ENCODE data around the gene STARD7. TPM values are rescaled to one million over a fixed set of nuclear protein-coding genes. Genes with fewer than 3 reads are reported as not detected.
"Not testable (repeated sequence)": the region's sequence is repeated elsewhere in the genome, so short reads cannot be mapped to it uniquely, and the experiment has no call there.

STARD7 gene
- total RNA-seq, 2 donors from 2014 or later, result 59.2 to 72.6 TPM

DNA sequence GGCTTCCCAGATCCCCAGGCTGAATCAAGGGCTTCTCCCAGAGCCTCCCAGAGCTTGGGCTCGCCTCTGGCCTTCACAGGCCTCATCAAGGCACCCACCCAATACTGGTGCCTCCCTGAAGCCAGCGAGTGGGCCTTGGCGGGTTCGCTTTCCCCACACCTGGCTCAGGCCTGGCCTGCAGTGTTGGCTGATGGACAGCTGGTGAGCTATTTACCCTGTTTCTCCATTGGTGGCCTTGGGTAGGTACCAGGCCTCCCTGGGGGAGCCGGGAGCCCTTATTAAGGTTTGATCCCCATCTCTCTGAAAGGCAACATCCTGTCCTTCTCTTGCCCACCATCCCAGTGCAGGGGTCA lies 45.2 kb downstream of the STARD7 start:
- Mint-ChIP-seq H3K4me3 (no peak overlapping the region), H3K36me3 (ENCODE audit: low read depth) (no peaks in the 10 kb centered on the region), H3K27ac (peak overlapping the region; percentile 88), H3K4me1 (peaks cover 31% of the 10 kb centered on the region), H3K27me3 (no peaks in the 10 kb centered on the region)
- DNase-seq (no peak), ATAC-seq (no peak)
- H3K9me3 ChIP-seq (ENCODE audit: control insufficient read depth, low read length, poor library complexity, severe bottlenecking), result peaks cover 3% of the 10 kb centered on the region

DNA sequence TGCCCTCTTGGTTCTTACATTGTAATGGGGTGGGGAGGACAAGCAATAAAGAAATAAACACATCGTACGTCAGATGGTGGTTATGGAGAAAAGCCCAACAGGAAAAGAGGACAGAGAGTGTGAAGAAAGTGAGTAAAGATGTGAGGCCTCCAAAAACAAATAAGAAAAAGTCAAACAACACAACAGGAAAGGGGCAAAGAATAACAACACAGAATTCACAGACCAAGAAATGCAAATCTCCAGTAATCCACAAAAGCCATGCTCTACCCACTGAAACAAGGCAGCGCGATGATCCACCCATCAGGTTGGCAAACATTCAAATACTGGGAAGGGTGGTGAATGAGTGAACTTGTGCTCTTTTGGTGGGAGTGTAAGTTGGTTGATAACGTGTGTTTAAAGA lies 46.7 kb downstream of the STARD7 start:
- H3K9me3 ChIP-seq (ENCODE audit: control insufficient read depth, low read length, poor library complexity, severe bottlenecking), result peaks cover 3% of the 10 kb centered on the region
- no peak overlapping the region for H3K4me3 Mint-ChIP-seq
- no peaks in the 10 kb centered on the region for H3K36me3 Mint-ChIP-seq (ENCODE audit: low read depth)
- ATAC-seq (no peak), DNase-seq (no peak)
- H3K27ac Mint-ChIP-seq, result peak overlapping the region; percentile 1
- H3K4me1 Mint-ChIP-seq, result peaks cover 38% of the 10 kb centered on the region
- no peaks in the 10 kb centered on the region for H3K27me3 Mint-ChIP-seq

- H3K36me3 Mint-ChIP-seq (ENCODE audit: low read depth); H3K4me3 Mint-ChIP-seq; H3K9me3 ChIP-seq (ENCODE audit: control insufficient read depth, low read length, poor library complexity, severe bottlenecking); DNase-seq; H3K27me3 Mint-ChIP-seq; ATAC-seq; H3K27ac Mint-ChIP-seq: not testable (repeated sequence)
- H3K4me1 Mint-ChIP-seq, result peaks cover 44% of the 10 kb centered on the region
Measured at GRCh38 chr2:96160366-96160765, 48.3 kb downstream of the STARD7 start.

- peak; percentile 35 for ATAC-seq
Measured at GRCh38 chr2:96159084-96159830, 49.4 kb downstream of the STARD7 start.

DNA sequence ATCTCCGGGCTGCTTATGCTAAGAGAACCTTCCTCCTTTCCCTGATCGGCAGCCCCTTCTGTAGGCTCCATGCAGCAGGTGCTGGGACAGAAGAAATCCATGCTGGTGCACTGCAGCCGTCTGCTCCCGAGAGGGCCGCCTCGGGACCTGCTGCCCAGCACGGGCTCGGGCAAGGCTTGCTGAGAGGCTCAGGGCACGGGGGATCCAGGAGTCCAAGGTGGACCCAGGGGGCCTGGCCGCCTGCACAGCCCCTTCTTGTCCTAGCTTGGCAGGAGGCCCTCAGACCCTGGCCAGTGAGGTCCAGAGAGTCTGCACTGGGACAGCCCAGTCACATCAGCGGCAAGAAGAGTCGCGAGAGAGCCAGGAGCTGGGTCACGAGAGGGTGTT lies 50.1 kb downstream of the STARD7 start:
- peak overlapping the region; percentile 94 for H3K27ac Mint-ChIP-seq
- peaks cover 30% of the 10 kb centered on the region for H3K4me1 Mint-ChIP-seq
- H3K36me3 Mint-ChIP-seq (ENCODE audit: low read depth), result no peaks in the 10 kb centered on the region
- no peak for ATAC-seq
- H3K27me3 Mint-ChIP-seq, result no peaks in the 10 kb centered on the region
- peaks cover 3% of the 10 kb centered on the region for H3K9me3 ChIP-seq (ENCODE audit: control insufficient read depth, low read length, poor library complexity, severe bottlenecking)
- no peak overlapping the region for H3K4me3 Mint-ChIP-seq
- DNase-seq, result no peak

More at GRCh38 chr2:96159084-96159830, 49.4 kb downstream of the STARD7 start:
- no peaks in the 10 kb centered on the region for H3K36me3 Mint-ChIP-seq (ENCODE audit: low read depth)
- H3K27ac Mint-ChIP-seq, result peak overlapping the region; percentile 94
- H3K9me3 ChIP-seq (ENCODE audit: control insufficient read depth, low read length, poor library complexity, severe bottlenecking), result peaks cover 3% of the 10 kb centered on the region
- H3K27me3 Mint-ChIP-seq, result no peaks in the 10 kb centered on the region
- DNase-seq, result no peak
- peaks cover 35% of the 10 kb centered on the region for H3K4me1 Mint-ChIP-seq
- peak overlapping the region; percentile 84 for H3K4me3 Mint-ChIP-seq

DNA sequence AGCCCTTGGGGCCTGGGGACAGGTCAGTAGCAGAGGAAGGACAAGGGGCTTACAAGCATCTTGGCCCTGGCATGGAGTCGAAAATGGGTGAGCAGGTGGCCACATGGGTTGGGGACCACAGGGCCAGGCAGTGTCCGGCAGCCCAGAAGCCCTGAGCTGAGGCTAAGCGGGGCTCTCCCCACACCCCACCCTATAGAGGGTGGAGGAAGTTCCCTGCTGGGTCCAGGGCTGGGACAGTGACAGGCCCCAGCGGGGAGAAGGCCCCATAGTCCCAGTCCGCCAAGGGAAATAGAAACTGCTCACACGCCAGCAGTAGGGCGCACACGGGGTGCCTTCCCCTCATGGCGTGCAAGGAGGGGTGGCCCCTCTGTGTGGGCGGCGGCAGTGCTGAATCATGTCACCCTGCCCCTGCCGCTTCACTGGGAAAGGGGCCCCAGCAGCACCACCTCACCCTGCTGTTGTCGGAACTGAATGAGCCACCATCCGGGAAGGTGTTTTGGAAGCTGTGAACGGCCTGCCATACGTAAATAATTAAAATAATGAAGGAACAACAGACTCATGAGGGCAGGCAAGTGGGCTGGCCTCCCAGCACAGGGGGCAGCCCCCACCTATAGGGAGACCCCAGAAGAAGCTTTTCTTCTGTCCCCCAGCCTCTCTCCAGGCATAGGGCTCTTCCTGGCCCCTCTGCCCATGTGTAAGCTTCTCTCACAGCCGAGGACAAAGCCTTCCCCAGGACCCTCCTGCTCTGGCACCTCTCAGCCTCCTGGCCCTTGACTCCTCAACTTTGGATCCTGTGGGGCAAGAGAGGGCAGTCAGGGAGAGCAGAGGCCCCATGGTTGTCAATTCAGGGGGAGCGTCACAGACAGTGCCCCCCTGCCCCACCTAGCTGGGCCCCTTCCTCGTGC lies 50.7 kb downstream of the STARD7 start:
- ATAC-seq, result peak; percentile 79
- peaks cover 3% of the 10 kb centered on the region for H3K9me3 ChIP-seq (ENCODE audit: control insufficient read depth, low read length, poor library complexity, severe bottlenecking)
- Mint-ChIP-seq H3K27ac (peak overlapping the region; percentile 94), H3K4me3 (peak overlapping the region; percentile 74), H3K27me3 (no peaks in the 10 kb centered on the region), H3K4me1 (peaks cover 34% of the 10 kb centered on the region), H3K36me3 (ENCODE audit: low read depth) (no peaks in the 10 kb centered on the region)
- peak in 1 of 3 donors; percentile 51 for DNase-seq

- no peak for DNase-seq
- H3K4me1 Mint-ChIP-seq, result peaks cover 33% of the 10 kb centered on the region
- no peak for ATAC-seq
- no peaks in the 10 kb centered on the region for H3K27me3 Mint-ChIP-seq
- peak overlapping the region; percentile 74 for H3K4me3 Mint-ChIP-seq
- H3K27ac Mint-ChIP-seq, result peak overlapping the region; percentile 94
- H3K36me3 Mint-ChIP-seq (ENCODE audit: low read depth), result no peaks in the 10 kb centered on the region
- H3K9me3 ChIP-seq (ENCODE audit: control insufficient read depth, low read length, poor library complexity, severe bottlenecking), result peaks cover 3% of the 10 kb centered on the region
Measured at GRCh38 chr2:96156926-96157648, 51.5 kb downstream of the STARD7 start.

- DNase-seq, result no peak
- Mint-ChIP-seq H3K27ac (peak overlapping the region; percentile 94), H3K36me3 (ENCODE audit: low read depth) (no peaks in the 10 kb centered on the region), H3K27me3 (no peaks in the 10 kb centered on the region), H3K4me1 (peaks cover 32% of the 10 kb centered on the region), H3K4me3 (peak overlapping the region; percentile 56)
- H3K9me3 ChIP-seq (ENCODE audit: control insufficient read depth, low read length, poor library complexity, severe bottlenecking), result peaks cover 3% of the 10 kb centered on the region
- peak; percentile 49 for ATAC-seq
Measured at GRCh38 chr2:96156011-96156820, 52.4 kb downstream of the STARD7 start.

DNA sequence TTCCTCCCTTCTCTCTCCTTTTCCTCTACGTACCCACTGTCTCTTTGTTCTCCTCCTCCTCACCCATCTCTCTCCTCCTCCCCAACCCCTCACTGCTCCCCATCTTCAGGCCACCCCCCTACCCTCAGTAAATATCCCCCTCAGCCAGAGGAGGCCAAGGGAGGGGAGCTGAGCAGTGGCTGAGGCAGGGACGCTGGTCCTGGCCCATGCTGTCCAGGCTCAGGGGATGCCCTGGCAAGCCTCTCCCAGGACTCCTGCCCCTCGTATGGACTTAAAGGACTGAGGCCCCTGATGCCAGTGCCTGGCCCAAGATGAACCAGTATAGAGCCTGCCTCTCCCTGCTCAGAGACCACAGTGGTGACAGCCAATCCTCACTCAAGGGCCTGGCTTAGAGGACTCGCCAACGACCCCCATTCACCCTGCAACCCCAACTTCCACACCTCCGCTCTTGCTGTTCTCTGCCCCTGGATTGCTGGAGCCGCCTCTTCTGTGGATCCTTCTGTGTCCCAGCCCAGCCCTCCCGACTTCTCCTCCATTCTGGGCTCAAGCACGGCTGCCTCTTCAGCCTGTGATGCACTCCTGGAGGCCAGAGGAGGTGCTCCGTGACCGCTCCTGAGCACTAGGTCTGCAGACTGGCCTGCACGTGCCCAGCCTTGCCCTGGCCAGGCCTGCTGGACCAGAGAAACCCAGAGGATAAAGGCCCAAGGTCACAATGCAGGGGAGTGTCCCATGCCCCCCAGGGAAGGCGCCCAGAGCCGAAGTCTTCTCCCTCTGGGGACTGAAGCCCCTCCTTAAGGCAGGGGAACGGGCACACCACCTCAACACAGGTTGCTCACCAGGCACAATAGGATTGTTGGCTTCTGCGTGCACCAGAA lies 53.9 kb downstream of the STARD7 start:
- H3K9me3 ChIP-seq (ENCODE audit: control insufficient read depth, low read length, poor library complexity, severe bottlenecking), result no peaks in the 10 kb centered on the region
- no peak overlapping the region for H3K4me3 Mint-ChIP-seq
- DNase-seq (no peak), ATAC-seq (no peak)
- no peaks in the 10 kb centered on the region for H3K27me3 Mint-ChIP-seq
- peak overlapping the region; percentile 94 for H3K27ac Mint-ChIP-seq
- no peaks in the 10 kb centered on the region for H3K36me3 Mint-ChIP-seq (ENCODE audit: low read depth)
- peaks cover 37% of the 10 kb centered on the region for H3K4me1 Mint-ChIP-seq

GRCh38 chr2:96153991-96154431 lies 54.6 kb downstream of the STARD7 start:
- Mint-ChIP-seq H3K4me3 (no peak overlapping the region), H3K27me3 (no peaks in the 10 kb centered on the region), H3K27ac (peak overlapping the region; percentile 100), H3K4me1 (peaks cover 30% of the 10 kb centered on the region), H3K36me3 (ENCODE audit: low read depth) (no peaks in the 10 kb centered on the region)
- no peak for ATAC-seq
- no peaks in the 10 kb centered on the region for H3K9me3 ChIP-seq (ENCODE audit: control insufficient read depth, low read length, poor library complexity, severe bottlenecking)
- DNase-seq, result no peak

- no peak overlapping the region for H3K4me3 Mint-ChIP-seq
- H3K9me3 ChIP-seq (ENCODE audit: control insufficient read depth, low read length, poor library complexity, severe bottlenecking), result no peaks in the 10 kb centered on the region
- ATAC-seq (no peak), DNase-seq (no peak)
- H3K4me1 Mint-ChIP-seq, result peaks cover 32% of the 10 kb centered on the region
- H3K27me3 Mint-ChIP-seq, result no peaks in the 10 kb centered on the region
- H3K36me3 Mint-ChIP-seq (ENCODE audit: low read depth), result no peaks in the 10 kb centered on the region
- H3K27ac Mint-ChIP-seq, result peak overlapping the region; percentile 100
Measured at GRCh38 chr2:96153291-96153713, 55.3 kb downstream of the STARD7 start.
